ENCODE measurements around the gene CGN.
A peak's percentile ranks its signal among the peaks of the same experiment; 100 is the strongest.

The CGN gene

DNA sequence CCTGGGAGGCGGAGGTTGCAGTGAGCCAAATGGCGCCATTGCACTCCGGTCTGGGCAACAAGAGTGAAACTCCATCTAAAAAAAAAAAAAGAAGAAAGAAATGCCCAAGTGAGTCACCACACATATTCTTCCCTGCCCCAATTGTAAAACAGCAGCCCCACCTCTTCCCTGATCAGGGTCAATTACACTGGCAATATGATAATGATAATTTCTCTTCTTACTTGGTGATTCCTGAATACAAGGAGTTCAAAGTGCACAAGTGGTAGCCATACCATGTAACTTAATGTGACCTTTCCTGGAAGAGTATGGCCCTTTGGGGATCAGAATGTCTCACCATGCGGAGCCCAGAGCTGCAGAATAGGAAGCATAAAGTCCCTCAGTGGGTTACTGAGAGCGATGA is 11.8 kb upstream of the CGN start:
- no peak overlapping the region for H3K4me3 ChIP-seq (replicated peaks; ENCODE audit: low read depth, low read length)
- DNase-seq (ENCODE audit: extremely low read depth, low read depth): no peak
- no peak for TF ChIP-seq CTCF (IDR thresholded peaks at IDR 0.05; ENCODE audit: low read depth, low read length, missing control alignments)

DNA sequence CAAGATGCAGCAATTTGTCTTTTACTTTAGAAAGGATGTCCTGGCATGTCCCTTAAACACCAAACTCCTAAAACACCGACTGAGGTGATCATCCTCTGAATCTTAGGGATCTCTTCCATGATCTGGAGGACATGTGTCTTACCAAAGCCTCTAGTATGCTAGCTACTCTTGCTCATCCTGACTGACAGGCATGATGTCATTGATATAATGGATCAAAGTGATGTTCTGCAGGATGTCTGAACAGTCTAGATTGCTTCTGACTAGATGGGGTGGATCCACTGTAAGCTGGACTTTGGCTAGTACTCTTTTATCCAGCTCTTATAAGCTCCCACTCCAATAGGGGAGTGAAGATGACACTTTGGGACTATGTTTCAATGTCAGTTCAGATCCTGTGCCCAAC is 11.3 kb upstream of the CGN start:
- no peak for TF ChIP-seq CTCF (IDR thresholded peaks at IDR 0.05; ENCODE audit: low read depth, low read length, missing control alignments)
- no peak for DNase-seq (ENCODE audit: extremely low read depth, low read depth)

GRCh38 chr1:151501474-151501873 is 9.7 kb upstream of the CGN start:
- DNase-seq (ENCODE audit: extremely low read depth, low read depth): no peak
- TF ChIP-seq CTCF (IDR thresholded peaks at IDR 0.05; ENCODE audit: low read depth, low read length, missing control alignments): peak; percentile 10
- H3K4me3 ChIP-seq (replicated peaks; ENCODE audit: low read depth, low read length): no peak overlapping the region

More for the DNA sequence above, 11.3 kb upstream of the CGN start:
- H3K4me3 ChIP-seq (replicated peaks; ENCODE audit: low read depth, low read length): no peak overlapping the region

GRCh38 chr1:151502035-151502700 is 9.0 kb upstream of the CGN start:
- H3K4me3 ChIP-seq (replicated peaks; ENCODE audit: low read depth, low read length): no peak overlapping the region
- no peak for DNase-seq (ENCODE audit: extremely low read depth, low read depth)
- no peak for TF ChIP-seq CTCF (IDR thresholded peaks at IDR 0.05; ENCODE audit: low read depth, low read length, missing control alignments)

- H3K4me3 ChIP-seq (replicated peaks; ENCODE audit: low read depth, low read length): no peak overlapping the region
- no peak for DNase-seq (ENCODE audit: extremely low read depth, low read depth)
- TF ChIP-seq CTCF (IDR thresholded peaks at IDR 0.05; ENCODE audit: low read depth, low read length, missing control alignments): no peak
Observed at GRCh38 chr1:151502859-151503780, 8.1 kb upstream of the CGN start.

DNA sequence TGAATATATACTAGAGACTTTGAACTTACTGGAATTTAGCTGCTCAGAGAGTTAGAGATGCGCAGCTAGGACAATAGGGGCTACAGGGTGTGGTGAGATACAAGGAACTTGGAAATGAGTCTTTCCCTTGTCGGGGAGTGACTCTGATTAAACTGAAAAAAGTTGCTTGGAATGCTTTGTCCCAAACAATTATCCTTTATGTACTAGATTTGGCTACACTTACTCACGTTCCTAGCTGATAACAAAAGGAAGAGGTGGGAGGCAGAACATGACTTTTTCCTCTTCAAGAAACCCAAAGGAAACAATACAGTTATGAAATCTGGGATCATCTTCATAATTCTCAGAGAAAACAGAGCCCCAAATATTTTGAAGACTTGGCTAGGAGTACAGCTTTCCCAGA is 6.9 kb upstream of the CGN start:
- no peak for DNase-seq (ENCODE audit: extremely low read depth, low read depth)
- no peak for TF ChIP-seq CTCF (IDR thresholded peaks at IDR 0.05; ENCODE audit: low read depth, low read length, missing control alignments)
- H3K4me3 ChIP-seq (replicated peaks; ENCODE audit: low read depth, low read length): no peak overlapping the region
